Measurements from ENCODE around the gene DPF3. TPM values are rescaled to one million over a fixed set of nuclear protein-coding genes. Genes with fewer than 3 reads are reported as not detected.
"Not testable (repeated sequence)": the region's sequence is repeated elsewhere in the genome, so short reads cannot be mapped to it uniquely, and the experiment has no call there.

The DPF3 gene
- total and polyA plus RNA-seq, 7 experiments from 2014 or later: 0.07 to 5.5 (median 0.57) TPM; not detected in 1

DNA sequence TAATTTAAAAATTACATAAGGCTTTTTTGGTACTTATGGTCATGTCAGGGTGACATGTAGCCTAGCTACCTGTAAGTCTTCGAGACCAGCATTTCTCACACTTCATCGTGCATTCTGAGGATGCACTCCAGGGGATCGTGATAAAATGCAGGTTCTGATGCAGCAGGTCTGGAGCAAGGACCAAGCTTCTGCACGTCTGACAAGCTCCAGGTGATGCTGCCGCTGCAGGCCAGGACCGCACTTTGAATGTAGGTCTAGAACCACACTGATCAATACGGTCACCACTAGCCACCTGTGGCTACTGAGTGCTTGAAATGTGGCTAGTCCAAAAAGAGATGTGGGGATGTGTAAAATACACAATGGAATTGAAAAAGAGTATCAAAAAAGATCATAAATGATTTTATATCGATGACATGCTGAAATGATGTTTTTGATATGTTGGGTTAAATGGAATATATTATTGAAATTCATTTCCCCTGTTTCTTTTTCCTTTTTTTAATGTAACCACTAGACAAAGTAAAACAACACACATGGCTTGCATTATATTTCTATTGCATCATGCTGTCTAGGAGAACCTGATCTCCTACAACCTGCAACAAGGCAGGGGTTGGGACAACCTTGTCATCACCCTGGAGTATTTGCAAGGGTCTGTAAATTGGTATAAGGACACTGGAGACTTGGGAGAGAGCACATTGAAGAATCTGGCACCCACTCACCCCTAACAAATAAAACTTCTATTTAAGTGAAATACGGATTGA lies 142.4 kb downstream of the DPF3 start:
- peaks cover 3 to 25% (median 11%) of the 10 kb centered on the region in 11 donors for H3K9me3 Mint-ChIP-seq
- Histone ChIP-seq H3K27ac (ENCODE audit: low read depth, low read length) (no peak overlapping the region), H3K27me3 (ENCODE audit: control insufficient read depth in 2 of 2, insufficient read depth in 2 of 2, low read length in 2 of 2) (no peaks in the 10 kb centered on the region), H3K4me1 (ENCODE audit: control insufficient read depth in 2 of 2, insufficient read depth in 2 of 2, low read length in 2 of 2) (no peaks in the 10 kb centered on the region), H3K4me3 (ENCODE audit: low read length) (no peak overlapping the region), H3K36me3 (ENCODE audit: control insufficient read depth in 2 of 3, insufficient read depth in 3 of 3, low read length in 3 of 3) (no peaks in the 10 kb centered on the region), H3K9me3 (ENCODE audit: control insufficient read depth in 2 of 3, low read length in 3 of 3) (no peaks in the 10 kb centered on the region)
- ATAC-seq (no peak), DNase-seq (no peak)
- peaks cover 0 to 12% (median 9%) of the 10 kb centered on the region in 5 donors for H3K27me3 Mint-ChIP-seq
- POLR2A ChIA-PET: no interaction called here
- H3K36me3 Mint-ChIP-seq: peaks cover 6 to 22% (median 7%) of the 10 kb centered on the region in 5 donors
- intact Hi-C loops (cut with micrococcal nuclease): no loop called here
- CTCF ChIA-PET: interaction anchor here (0.6 kb wide), 2 partner anchors 29 to 36 kb away, joined by 3 read pairs; no protein-coding TSS in a partner anchor
- no peaks in the 10 kb centered on the region for H3K4me1 Mint-ChIP-seq
- no peak overlapping the region for H3K27ac Mint-ChIP-seq
- H3K4me3 Mint-ChIP-seq: no peak overlapping the region

DNA sequence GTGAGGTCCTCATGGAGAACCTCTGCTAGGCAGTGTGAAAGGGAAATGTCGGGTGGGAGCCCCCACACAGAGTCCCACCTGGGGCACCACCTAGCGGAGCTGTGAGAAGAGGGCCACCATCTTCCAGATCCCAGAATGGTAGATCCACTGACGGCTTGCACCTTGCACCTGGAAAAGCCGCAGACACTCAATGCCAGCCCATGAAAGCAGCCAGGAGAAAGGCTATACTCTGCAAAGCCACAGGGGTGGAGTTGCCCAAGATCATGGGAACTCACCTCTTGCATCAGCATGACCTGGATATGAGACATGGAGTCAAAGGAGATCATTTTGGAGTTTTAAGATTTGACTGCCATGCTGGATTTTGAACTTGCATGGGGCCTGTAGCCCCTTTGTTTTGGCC lies 145.0 kb downstream of the DPF3 start:
- H3K27me3 ChIP-seq (ENCODE audit: control insufficient read depth in 2 of 2, insufficient read depth in 2 of 2, low read length in 2 of 2); H3K4me3 Mint-ChIP-seq; H3K4me3 ChIP-seq (ENCODE audit: low read length); intact Hi-C loops (cut with micrococcal nuclease); POLR2A ChIA-PET; H3K27me3 Mint-ChIP-seq; H3K27ac ChIP-seq (ENCODE audit: low read depth, low read length); DNase-seq; ATAC-seq; H3K4me1 ChIP-seq (ENCODE audit: control insufficient read depth in 2 of 2, insufficient read depth in 2 of 2, low read length in 2 of 2); H3K36me3 ChIP-seq (ENCODE audit: control insufficient read depth in 2 of 3, insufficient read depth in 3 of 3, low read length in 3 of 3); CTCF ChIA-PET; H3K9me3 ChIP-seq (ENCODE audit: control insufficient read depth in 2 of 3, low read length in 3 of 3); H3K4me1 Mint-ChIP-seq; H3K27ac Mint-ChIP-seq: not testable (repeated sequence)
- H3K9me3 Mint-ChIP-seq: peaks cover 0 to 16% (median 9%) of the 10 kb centered on the region in 11 donors
- peaks cover 6 to 15% (median 7%) of the 10 kb centered on the region in 5 donors for H3K36me3 Mint-ChIP-seq

DNA sequence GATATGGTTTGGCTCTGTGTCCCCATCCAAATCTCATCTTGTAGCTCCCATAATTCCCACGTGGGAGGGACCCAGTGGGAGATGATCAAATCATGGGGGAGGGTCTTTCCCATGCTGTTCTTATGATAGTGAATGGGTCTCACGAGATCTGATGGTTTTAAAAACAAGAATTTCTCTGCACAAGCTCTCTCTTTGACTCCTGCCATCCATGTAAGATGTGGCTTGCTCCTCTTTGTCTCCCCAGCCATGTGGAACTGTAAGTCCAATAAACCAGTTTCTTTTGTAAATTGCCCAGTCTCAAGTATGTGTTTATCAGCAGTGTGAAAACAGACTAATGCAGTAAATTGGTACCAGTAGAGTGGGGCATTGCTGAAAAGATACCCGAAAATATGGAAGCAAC lies 146.2 kb downstream of the DPF3 start:
- ATAC-seq: no peak
- no peak overlapping the region for H3K4me3 ChIP-seq (ENCODE audit: low read length)
- H3K9me3 ChIP-seq (ENCODE audit: control insufficient read depth in 2 of 3, low read length in 3 of 3): no peaks in the 10 kb centered on the region
- DNase-seq: no peak
- H3K4me1 ChIP-seq (ENCODE audit: control insufficient read depth in 2 of 2, insufficient read depth in 2 of 2, low read length in 2 of 2): no peaks in the 10 kb centered on the region
- POLR2A ChIA-PET: no interaction called here
- H3K27me3 ChIP-seq (ENCODE audit: control insufficient read depth in 2 of 2, insufficient read depth in 2 of 2, low read length in 2 of 2): no peaks in the 10 kb centered on the region
- Mint-ChIP-seq H3K27me3 (peaks cover 0 to 3% (median 0%) of the 10 kb centered on the region in 5 donors), H3K36me3 (peaks cover 6 to 13% (median 7%) of the 10 kb centered on the region in 5 donors), H3K4me3 (no peak overlapping the region), H3K27ac (no peak overlapping the region), H3K9me3 (peaks cover 0 to 16% (median 9%) of the 10 kb centered on the region in 11 donors), H3K4me1 (no peaks in the 10 kb centered on the region)
- no peaks in the 10 kb centered on the region for H3K36me3 ChIP-seq (ENCODE audit: control insufficient read depth in 2 of 3, insufficient read depth in 3 of 3, low read length in 3 of 3)
- H3K27ac ChIP-seq (ENCODE audit: low read depth, low read length): no peak overlapping the region
- CTCF ChIA-PET: no interaction called here
- intact Hi-C loops (cut with micrococcal nuclease): no loop called here

DNA sequence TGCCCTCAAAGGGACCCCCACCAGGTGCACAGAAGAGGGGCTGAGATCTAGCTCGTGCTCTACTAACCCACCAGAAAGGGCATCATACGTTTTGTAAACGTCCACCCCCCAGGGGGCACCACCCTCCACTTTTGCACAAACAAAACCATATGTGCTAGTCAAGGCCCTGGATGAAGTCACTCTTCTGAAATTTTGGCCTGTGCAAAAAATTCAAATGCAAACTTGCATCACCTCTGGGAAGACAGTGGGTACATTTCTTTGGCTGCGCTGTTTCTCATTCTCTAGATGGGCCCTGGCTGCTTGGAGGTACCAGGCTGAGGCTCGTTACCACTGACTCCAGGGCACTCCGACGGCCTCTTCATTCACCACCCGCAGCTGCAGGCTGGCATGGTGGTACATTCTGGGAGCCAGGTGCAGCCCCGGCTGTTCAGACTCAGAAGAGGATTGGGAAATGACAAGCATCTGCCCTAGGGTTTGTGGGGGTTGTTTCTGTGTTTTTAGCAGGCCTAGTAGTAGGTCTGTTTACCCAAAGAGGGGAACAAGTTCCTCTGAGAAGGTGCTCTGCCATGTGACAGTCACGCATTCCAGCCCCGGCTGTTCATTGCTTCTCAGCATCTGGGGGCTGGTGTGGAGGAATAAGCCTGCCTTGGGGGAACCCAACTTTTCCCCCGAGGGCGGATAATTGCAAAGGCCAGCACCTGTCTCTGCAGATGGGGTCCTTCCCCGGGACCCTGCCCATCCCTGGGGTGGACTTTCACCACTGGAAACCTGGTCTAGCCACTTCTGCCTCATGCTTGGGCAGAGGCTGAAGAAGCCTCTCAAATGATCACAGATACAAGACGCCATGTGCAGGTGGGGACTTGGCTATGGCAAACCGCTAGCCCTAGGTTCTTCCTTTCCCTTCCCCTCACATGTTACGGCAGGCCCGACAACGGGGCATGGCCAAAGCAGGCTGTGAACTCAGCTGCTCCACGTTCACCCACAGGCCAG lies 147.6 kb downstream of the DPF3 start:
- Histone ChIP-seq H3K27ac (ENCODE audit: low read depth, low read length) (no peak overlapping the region), H3K4me1 (ENCODE audit: control insufficient read depth in 2 of 2, insufficient read depth in 2 of 2, low read length in 2 of 2) (no peaks in the 10 kb centered on the region), H3K4me3 (ENCODE audit: low read length) (no peak overlapping the region), H3K36me3 (ENCODE audit: control insufficient read depth in 2 of 3, insufficient read depth in 3 of 3, low read length in 3 of 3) (no peaks in the 10 kb centered on the region), H3K9me3 (ENCODE audit: control insufficient read depth in 2 of 3, low read length in 3 of 3) (no peaks in the 10 kb centered on the region), H3K27me3 (ENCODE audit: control insufficient read depth in 2 of 2, insufficient read depth in 2 of 2, low read length in 2 of 2) (no peaks in the 10 kb centered on the region)
- DNase-seq (no peak), ATAC-seq (no peak)
- POLR2A ChIA-PET: no interaction called here
- H3K4me1 Mint-ChIP-seq: no peaks in the 10 kb centered on the region
- peaks cover 0 to 16% (median 9%) of the 10 kb centered on the region in 11 donors for H3K9me3 Mint-ChIP-seq
- H3K36me3 Mint-ChIP-seq: peaks cover 6 to 13% (median 7%) of the 10 kb centered on the region in 5 donors
- H3K27ac Mint-ChIP-seq: no peak overlapping the region
- H3K4me3 Mint-ChIP-seq: no peak overlapping the region
- CTCF ChIA-PET: no interaction called here
- no peaks in the 10 kb centered on the region for H3K27me3 Mint-ChIP-seq
- intact Hi-C loops (cut with micrococcal nuclease): no loop called here

DNA sequence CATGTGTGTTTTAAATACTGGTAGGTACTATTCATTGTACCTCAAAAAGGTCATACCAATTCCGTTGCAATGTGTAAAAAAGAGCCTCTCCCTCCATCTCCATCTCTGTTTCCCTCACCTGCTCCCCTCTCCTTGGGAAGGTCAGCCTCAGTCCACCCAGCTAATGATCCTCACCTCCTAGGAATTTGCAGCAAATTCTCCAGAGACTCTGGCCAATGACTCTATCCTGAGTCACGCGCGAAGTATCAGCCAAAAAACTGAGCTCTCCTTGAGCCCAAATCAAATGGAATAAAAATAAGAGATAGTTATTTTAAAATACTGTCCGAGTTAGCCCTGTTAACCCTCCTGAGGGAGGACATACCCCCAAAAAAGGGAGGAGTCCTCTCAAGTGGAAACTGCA lies 148.4 kb downstream of the DPF3 start:
- peaks cover 0 to 16% (median 9%) of the 10 kb centered on the region in 11 donors for H3K9me3 Mint-ChIP-seq
- no peak overlapping the region for H3K4me3 Mint-ChIP-seq
- intact Hi-C loops (cut with micrococcal nuclease): no loop called here
- ChIA-PET CTCF (no interaction called here), POLR2A (no interaction called here)
- Histone ChIP-seq H3K27me3 (ENCODE audit: control insufficient read depth in 2 of 2, insufficient read depth in 2 of 2, low read length in 2 of 2) (no peaks in the 10 kb centered on the region), H3K9me3 (ENCODE audit: control insufficient read depth in 2 of 3, low read length in 3 of 3) (no peaks in the 10 kb centered on the region), H3K36me3 (ENCODE audit: control insufficient read depth in 2 of 3, insufficient read depth in 3 of 3, low read length in 3 of 3) (no peaks in the 10 kb centered on the region), H3K4me3 (ENCODE audit: low read length) (no peak overlapping the region), H3K4me1 (ENCODE audit: control insufficient read depth in 2 of 2, insufficient read depth in 2 of 2, low read length in 2 of 2) (no peaks in the 10 kb centered on the region), H3K27ac (ENCODE audit: low read depth, low read length) (no peak overlapping the region)
- H3K27ac Mint-ChIP-seq: no peak overlapping the region
- no peaks in the 10 kb centered on the region for H3K27me3 Mint-ChIP-seq
- H3K4me1 Mint-ChIP-seq: no peaks in the 10 kb centered on the region
- peaks cover 6 to 13% (median 7%) of the 10 kb centered on the region in 5 donors for H3K36me3 Mint-ChIP-seq
- ATAC-seq (no peak), DNase-seq (no peak)

DNA sequence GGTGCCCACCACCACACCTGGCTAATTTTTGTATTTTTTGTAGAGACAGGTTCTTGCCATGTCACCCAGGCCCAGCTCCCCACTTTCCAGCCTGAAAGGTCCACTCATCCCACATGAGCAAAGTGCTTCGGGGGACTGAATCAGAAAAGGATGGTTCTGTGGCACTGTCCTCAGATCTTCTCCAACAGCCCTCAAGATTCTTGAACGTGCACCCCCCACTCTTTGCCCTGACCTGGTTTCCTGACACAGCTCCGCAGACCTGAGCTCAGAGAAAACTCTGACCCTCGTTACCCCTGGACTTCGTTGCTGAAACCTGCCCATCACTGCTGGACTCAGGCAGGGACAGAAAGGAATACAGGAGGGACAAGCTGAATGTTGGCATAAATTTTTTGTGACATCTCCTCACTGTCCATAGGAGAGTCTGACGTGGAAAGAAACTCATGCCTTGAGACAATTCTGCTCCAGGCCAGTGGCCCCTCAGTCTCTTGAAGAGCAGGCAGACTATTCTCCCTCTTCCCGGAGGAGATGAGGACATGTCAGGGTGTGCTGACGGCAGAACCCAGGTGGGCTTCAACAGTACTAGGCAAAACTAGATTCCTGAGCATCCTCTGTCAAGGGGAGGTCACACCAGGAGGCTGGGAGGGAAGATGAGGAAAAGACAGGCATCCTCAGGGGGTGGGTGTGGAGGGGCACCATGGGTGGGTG lies 149.3 kb downstream of the DPF3 start:
- Histone ChIP-seq H3K27me3 (ENCODE audit: control insufficient read depth in 2 of 2, insufficient read depth in 2 of 2, low read length in 2 of 2) (no peaks in the 10 kb centered on the region), H3K36me3 (ENCODE audit: control insufficient read depth in 2 of 3, insufficient read depth in 3 of 3, low read length in 3 of 3) (no peaks in the 10 kb centered on the region), H3K9me3 (ENCODE audit: control insufficient read depth in 2 of 3, low read length in 3 of 3) (no peaks in the 10 kb centered on the region), H3K4me1 (ENCODE audit: control insufficient read depth in 2 of 2, insufficient read depth in 2 of 2, low read length in 2 of 2) (no peaks in the 10 kb centered on the region), H3K4me3 (ENCODE audit: low read length) (no peak overlapping the region), H3K27ac (ENCODE audit: low read depth, low read length) (no peak overlapping the region)
- no peaks in the 10 kb centered on the region for H3K27me3 Mint-ChIP-seq
- ATAC-seq (no peak), DNase-seq (no peak)
- no peak overlapping the region for H3K4me3 Mint-ChIP-seq
- CTCF ChIA-PET: no interaction called here
- peaks cover 6 to 13% (median 7%) of the 10 kb centered on the region in 5 donors for H3K36me3 Mint-ChIP-seq
- intact Hi-C loops (cut with micrococcal nuclease): no loop called here
- peaks cover 0 to 16% (median 9%) of the 10 kb centered on the region in 11 donors for H3K9me3 Mint-ChIP-seq
- peaks cover 0 to 1% (median 0%) of the 10 kb centered on the region in 7 donors for H3K4me1 Mint-ChIP-seq
- POLR2A ChIA-PET: no interaction called here
- H3K27ac Mint-ChIP-seq: no peak overlapping the region

All from naive thymus-derived CD4-positive, alpha-beta T cell (primary cell).